HepG2 (cell line): Measurements from ENCODE around the gene SH2D7. TPM values are rescaled to one million over a fixed set of nuclear protein-coding genes. Genes with fewer than 3 reads are reported as not detected.

Experiments used
- ATAC-seq: fragments of 200-7000 bp; cut with Tn5 transposase; 3 replicates; pipeline ENCODE4 v1.9.1; 2020; ENCODE audit warnings: mild to moderate bottlenecking, moderate library complexity
- BruUV-seq: library from RNA; stranded (reverse); fragments of 400-500 nt; replicated peaks from 2 replicates; lab custom pipeline; 2021; lab: Mats Ljungman, UMichigan
- CTCF ChIA-PET: fragments of 300-600 bp; formaldehyde crosslinking; extraction: SDS; loops from one replicate; lab custom pipeline; 2021; ENCODE audit warnings: low total read pairs, inconsistent platforms, low intra/inter-chr PET ratio; lab: Yijun Ruan, JAX
- POLR2A ChIA-PET: fragments of 350-600 bp; sonication (Branson Sonifier 250); formaldehyde crosslinking; loops from one replicate; lab custom pipeline; 2020; ENCODE audit warnings: antibody characterized with exemption, inconsistent platforms; lab: Yijun Ruan, JAX
- DNase-seq: peaks from one replicate; pipeline ENCODE4 v3.0.0-alpha.2; 2015; ENCODE audit warnings: low spot score
- FAIRE-seq: peaks from 3 replicates; lab custom pipeline; 2011; peaks lifted over from hg19 to GRCh38; lab: Jason Lieb, UNC
- H2AFZ ChIP-seq: one replicate; pipeline ENCODE4 v1.6.1; 2011; ENCODE audit warnings: low read length, inconsistent platforms
- H3K27ac ChIP-seq: fragments of 300-600 bp; 3 replicates; pipeline ENCODE4 v1.8.0; 2011; ENCODE audit warnings: mixed run types, mild to moderate bottlenecking, mixed read lengths, low read length, inconsistent platforms; ENCODE audit not compliant: insufficient read depth; ENCODE audit errors: extremely low read length
- H3K27me3 ChIP-seq, 2 experiments: fragments of 200-600 bp in 1 of 2; 2 replicates in 1 of 2; 3 replicates in 1 of 2; pipeline versions ENCODE4 v1.6.0 to v1.8.0; 2011; ENCODE audit warnings: low read length in 2 of 2, mild to moderate bottlenecking in 2 of 2, moderate library complexity in 2 of 2, inconsistent platforms in 1 of 2; ENCODE audit not compliant: insufficient read depth in 2 of 2, control insufficient read depth in 1 of 2
- H3K36me3 ChIP-seq, 2 experiments: fragments of 200-600 bp in 1 of 2; replicated peaks in 1 of 2; 2 replicates in 1 of 2; 3 replicates in 1 of 2; pipeline versions ENCODE4 v1.5.1 to v1.8.0; 2011; ENCODE audit warnings: low read length in 2 of 2, inconsistent platforms in 1 of 2; ENCODE audit not compliant: insufficient read depth in 2 of 2, control insufficient read depth in 1 of 2
- H3K4me1 ChIP-seq: 2 replicates; pipeline ENCODE4 v1.5.1; 2012; ENCODE audit warnings: low read length, inconsistent platforms; ENCODE audit not compliant: insufficient read depth
- H3K4me2 ChIP-seq: 2 replicates; pipeline ENCODE4 v1.6.0; 2011; ENCODE audit warnings: low read depth, low read length, inconsistent platforms
- H3K4me3 ChIP-seq, 3 experiments: fragments of 200-600 bp in 1 of 3; sonication (generic), shearing (Covaris generic) in 1 of 3; replicated peaks in 1 of 3; 2 replicates each; pipeline ENCODE4 v1.5.1; 2011 to 2016; ENCODE audit warnings: low read length in 3 of 3, inconsistent platforms in 2 of 3, low read depth in 2 of 3, mild to moderate bottlenecking in 2 of 3, control low read depth in 1 of 3, mixed read lengths in 1 of 3; ENCODE audit not compliant: insufficient read depth in 1 of 3
- H3K79me2 ChIP-seq: one replicate; pipeline ENCODE4 v1.6.1; 2011; ENCODE audit warnings: low read length, inconsistent platforms; ENCODE audit not compliant: insufficient read depth
- H3K9ac ChIP-seq: 2 replicates; pipeline ENCODE4 v1.6.0; 2011; ENCODE audit warnings: mild to moderate bottlenecking, low read depth, low read length, inconsistent platforms; ENCODE audit not compliant: insufficient read depth
- H3K9me3 ChIP-seq: 2 replicates; pipeline ENCODE4 v1.5.1; 2012; ENCODE audit warnings: mild to moderate bottlenecking, low read length
- H4K20me1 ChIP-seq: 2 replicates; pipeline ENCODE4 v1.6.0; 2011; ENCODE audit warnings: inconsistent platforms, mild to moderate bottlenecking, low read length, moderate library complexity; ENCODE audit not compliant: insufficient read depth
- BRCA1 ChIP-seq: sonication (generic); formaldehyde crosslinking; IDR thresholded peaks from 2 replicates; pipeline ENCODE4 v1.4.0; 2020; ENCODE audit warnings: missing genetic modification reagents
- CBX1 ChIP-seq: IDR thresholded peaks from one replicate; pipeline ENCODE4 v1.6.1; 2016; ENCODE audit warnings: antibody characterized with exemption, low read depth
- GABPA ChIP-seq, 2 experiments: IDR thresholded peaks; 2 replicates each; pipeline ENCODE4 v1.6.1; 2011 to 2016; ENCODE audit warnings: low read depth in 2 of 2, low read length in 1 of 2, missing biosample characterization in 1 of 2, missing genetic modification characterization in 1 of 2
- NKX3-1 ChIP-seq: sonication (generic); formaldehyde crosslinking; IDR thresholded peaks from 2 replicates; pipeline ENCODE4 v1.5.0; 2020; ENCODE audit warnings: missing genetic modification reagents
- RBAK ChIP-seq: sonication (generic); formaldehyde crosslinking; IDR thresholded peaks from 2 replicates; pipeline ENCODE4 v1.5.1; 2020; ENCODE audit warnings: mild to moderate bottlenecking, missing genetic modification reagents
- SCMH1 ChIP-seq: sonication (generic); formaldehyde crosslinking; IDR thresholded peaks from 2 replicates; pipeline ENCODE4 v1.9.0; 2021; ENCODE audit warnings: missing genetic modification reagents, mild to moderate bottlenecking, borderline replicate concordance
- SMC3 ChIP-seq: IDR thresholded peaks from 2 replicates; pipeline ENCODE4 v1.6.1; 2011; ENCODE audit warnings: low read length, improper control_type of control experiment
- SP2 ChIP-seq: sonication (generic); formaldehyde crosslinking; IDR thresholded peaks from 2 replicates; pipeline ENCODE4 v1.5.1; 2020; ENCODE audit warnings: mild to moderate bottlenecking, missing genetic modification reagents
- ZMAT3 ChIP-seq: sonication (generic); formaldehyde crosslinking; conservative IDR thresholded peaks from 2 replicates; pipeline ENCODE4 v1.7.0; 2021; ENCODE audit warnings: missing genetic modification reagents
- ZNF335 ChIP-seq: sonication (generic); formaldehyde crosslinking; IDR thresholded peaks from 2 replicates; pipeline ENCODE4 v1.4.0; 2020; ENCODE audit warnings: missing genetic modification reagents
- ZNF430 ChIP-seq: sonication (generic); formaldehyde crosslinking; IDR thresholded peaks from 2 replicates; pipeline ENCODE4 v1.9.0; 2021; ENCODE audit warnings: mild to moderate bottlenecking, missing genetic modification reagents
- ZNF530 ChIP-seq: sonication (generic); formaldehyde crosslinking; IDR thresholded peaks from 2 replicates; pipeline ENCODE4 v1.5.0; 2020; ENCODE audit warnings: low read depth, mild to moderate bottlenecking, missing genetic modification reagents
- WGBS: methylation state at CpG from one replicate; pipeline ENCODE4 v1.1.6; 2017; ENCODE audit warnings: low lambda C conversion rate; 5-methylcytosine and 5-hydroxymethylcytosine counted together
- in situ Hi-C: cut with HindIII; loops from 2 replicates; pipeline ENCODE4 v1.10.0; 2017; ENCODE audit warnings: low pct_unique_long_range_greater_than_20kb; ENCODE audit not compliant: extremely low pct_ligation_motif_present
- intact Hi-C: fragments of 100-400 bp; cut with micrococcal nuclease; formaldehyde crosslinking; loops from one replicate; pipeline ENCODE4 v1.10.0; 2022; ENCODE audit not compliant: unreplicated experiment
- polyA plus RNA-seq, 8 experiments: library from polyadenylated mRNA; depleted of rRNA in 3 of 8; stranded (reverse) in 7 of 8; unstranded in 1 of 8; fragments of >200 nt; fragmentation: Illumina TruSeq in 4 of 8; extraction: Trizol in 4 of 8; gene quantifications; 2 replicates each; pipeline versions ENCODE4 v1.2.1 to v1.2.3, GENCODE V29; 2011 to 2016; ENCODE audit warnings: low read depth in 4 of 8, missing spikeins in 1 of 8, mixed read lengths in 1 of 8; ENCODE audit not compliant: insufficient read depth in 1 of 8
- total RNA-seq, 5 experiments: library from RNA; depleted of rRNA; stranded (reverse); fragments of >200 nt; fragmentation: Illumina TruSeq; extraction: Trizol; gene quantifications; 2 replicates each; pipeline ENCODE4 v1.2.3, GENCODE V29; 2016; ENCODE audit warnings: low read depth in 1 of 5
- TF ChIP-seq, protein P1 (sequence below): IDR thresholded peaks from 2 replicates; pipeline ENCODE4 v1.6.1; 2016
- TF ChIP-seq, protein P2 (sequence below): sonication (generic); formaldehyde crosslinking; IDR thresholded peaks from 2 replicates; pipeline ENCODE4 v1.4.0; 2020; ENCODE audit warnings: low read depth, missing genetic modification reagents
- TF ChIP-seq, protein P3 (sequence below): sonication (generic); formaldehyde crosslinking; IDR thresholded peaks from 2 replicates; pipeline ENCODE4 v1.4.0; 2020; ENCODE audit warnings: missing genetic modification reagents

SH2D7 gene
- total and polyA plus RNA-seq, 2 of the 13 experiments (the other 11 are each of a cell fraction or from before 2014, with no cell fraction given): not detected

DNA sequence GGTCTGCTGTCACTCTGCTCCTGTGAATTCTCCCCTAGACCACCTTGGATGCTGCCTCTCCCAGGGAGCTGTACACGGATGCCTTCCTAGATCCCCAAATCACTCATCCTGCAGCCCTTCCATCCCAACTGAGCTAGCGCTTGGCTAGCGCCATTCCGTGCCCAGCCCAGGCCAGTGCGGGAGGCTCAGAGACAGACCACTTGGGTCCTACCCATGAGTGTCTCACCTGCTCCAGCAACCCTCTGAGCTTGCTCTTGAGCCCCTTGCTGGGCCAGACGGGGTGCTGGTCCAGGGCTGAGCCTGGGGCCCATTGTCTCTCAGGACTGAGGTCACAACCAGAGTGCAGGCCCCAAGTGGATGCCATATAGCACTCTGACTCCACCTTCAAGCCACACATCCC is 17.7 kb downstream of the SH2D7 start:
- H3K36me3 ChIP-seq: no peaks in the 10 kb centered on the region
- TF ChIP-seq, protein P1, sequence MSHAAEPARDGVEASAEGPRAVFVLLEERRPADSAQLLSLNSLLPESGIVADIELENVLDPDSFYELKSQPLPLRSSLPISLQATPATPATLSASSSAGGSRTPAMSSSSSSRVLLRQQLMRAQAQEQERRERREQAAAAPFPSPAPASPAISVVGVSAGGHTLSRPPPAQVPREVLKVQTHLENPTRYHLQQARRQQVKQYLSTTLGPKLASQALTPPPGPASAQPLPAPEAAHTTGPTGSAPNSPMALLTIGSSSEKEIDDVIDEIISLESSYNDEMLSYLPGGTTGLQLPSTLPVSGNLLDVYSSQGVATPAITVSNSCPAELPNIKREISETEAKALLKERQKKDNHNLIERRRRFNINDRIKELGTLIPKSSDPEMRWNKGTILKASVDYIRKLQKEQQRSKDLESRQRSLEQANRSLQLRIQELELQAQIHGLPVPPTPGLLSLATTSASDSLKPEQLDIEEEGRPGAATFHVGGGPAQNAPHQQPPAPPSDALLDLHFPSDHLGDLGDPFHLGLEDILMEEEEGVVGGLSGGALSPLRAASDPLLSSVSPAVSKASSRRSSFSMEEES (CRISPR knock-in tag): no peak
- TF ChIP-seq SCMH1 (CRISPR knock-in tag): no peak
- TF ChIP-seq CBX1: no peak
- TF ChIP-seq, protein P2, sequence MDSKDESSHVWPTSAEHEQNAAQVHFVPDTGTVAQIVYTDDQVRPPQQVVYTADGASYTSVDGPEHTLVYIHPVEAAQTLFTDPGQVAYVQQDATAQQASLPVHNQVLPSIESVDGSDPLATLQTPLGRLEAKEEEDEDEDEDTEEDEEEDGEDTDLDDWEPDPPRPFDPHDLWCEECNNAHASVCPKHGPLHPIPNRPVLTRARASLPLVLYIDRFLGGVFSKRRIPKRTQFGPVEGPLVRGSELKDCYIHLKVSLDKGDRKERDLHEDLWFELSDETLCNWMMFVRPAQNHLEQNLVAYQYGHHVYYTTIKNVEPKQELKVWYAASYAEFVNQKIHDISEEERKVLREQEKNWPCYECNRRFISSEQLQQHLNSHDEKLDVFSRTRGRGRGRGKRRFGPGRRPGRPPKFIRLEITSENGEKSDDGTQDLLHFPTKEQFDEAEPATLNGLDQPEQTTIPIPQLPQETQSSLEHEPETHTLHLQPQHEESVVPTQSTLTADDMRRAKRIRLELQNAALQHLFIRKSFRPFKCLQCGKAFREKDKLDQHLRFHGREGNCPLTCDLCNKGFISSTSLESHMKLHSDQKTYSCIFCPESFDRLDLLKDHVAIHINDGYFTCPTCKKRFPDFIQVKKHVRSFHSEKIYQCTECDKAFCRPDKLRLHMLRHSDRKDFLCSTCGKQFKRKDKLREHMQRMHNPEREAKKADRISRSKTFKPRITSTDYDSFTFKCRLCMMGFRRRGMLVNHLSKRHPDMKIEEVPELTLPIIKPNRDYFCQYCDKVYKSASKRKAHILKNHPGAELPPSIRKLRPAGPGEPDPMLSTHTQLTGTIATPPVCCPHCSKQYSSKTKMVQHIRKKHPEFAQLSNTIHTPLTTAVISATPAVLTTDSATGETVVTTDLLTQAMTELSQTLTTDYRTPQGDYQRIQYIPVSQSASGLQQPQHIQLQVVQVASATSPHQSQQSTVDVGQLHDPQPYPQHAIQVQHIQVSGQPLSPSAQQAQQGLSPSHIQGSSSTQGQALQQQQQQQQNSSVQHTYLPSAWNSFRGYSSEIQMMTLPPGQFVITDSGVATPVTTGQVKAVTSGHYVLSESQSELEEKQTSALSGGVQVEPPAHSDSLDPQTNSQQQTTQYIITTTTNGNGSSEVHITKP (CRISPR knock-in tag): no peak
- TF ChIP-seq NKX3-1 (CRISPR knock-in tag): no peak
- no peak for TF ChIP-seq ZMAT3 (CRISPR knock-in tag)
- no peak for TF ChIP-seq GABPA (IDR thresholded peaks at IDR 0.05; ENCODE audit: low read depth, low read length)
- TF ChIP-seq GABPA (CRISPR knock-in tag; IDR thresholded peaks at IDR 0.05; ENCODE audit: low read depth): no peak
- no peak for TF ChIP-seq ZNF530 (CRISPR knock-in tag)
- TF ChIP-seq RBAK: no peak
- TF ChIP-seq SP2 (CRISPR knock-in tag): no peak
- TF ChIP-seq ZNF335 (CRISPR knock-in tag): no peak
- TF ChIP-seq BRCA1: no peak
- no peak for TF ChIP-seq ZNF430 (CRISPR knock-in tag)
- no peak for TF ChIP-seq SMC3
- TF ChIP-seq, protein P3, sequence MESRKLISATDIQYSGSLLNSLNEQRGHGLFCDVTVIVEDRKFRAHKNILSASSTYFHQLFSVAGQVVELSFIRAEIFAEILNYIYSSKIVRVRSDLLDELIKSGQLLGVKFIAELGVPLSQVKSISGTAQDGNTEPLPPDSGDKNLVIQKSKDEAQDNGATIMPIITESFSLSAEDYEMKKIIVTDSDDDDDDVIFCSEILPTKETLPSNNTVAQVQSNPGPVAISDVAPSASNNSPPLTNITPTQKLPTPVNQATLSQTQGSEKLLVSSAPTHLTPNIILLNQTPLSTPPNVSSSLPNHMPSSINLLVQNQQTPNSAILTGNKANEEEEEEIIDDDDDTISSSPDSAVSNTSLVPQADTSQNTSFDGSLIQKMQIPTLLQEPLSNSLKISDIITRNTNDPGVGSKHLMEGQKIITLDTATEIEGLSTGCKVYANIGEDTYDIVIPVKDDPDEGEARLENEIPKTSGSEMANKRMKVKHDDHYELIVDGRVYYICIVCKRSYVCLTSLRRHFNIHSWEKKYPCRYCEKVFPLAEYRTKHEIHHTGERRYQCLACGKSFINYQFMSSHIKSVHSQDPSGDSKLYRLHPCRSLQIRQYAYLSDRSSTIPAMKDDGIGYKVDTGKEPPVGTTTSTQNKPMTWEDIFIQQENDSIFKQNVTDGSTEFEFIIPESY (CRISPR knock-in tag): no peak
- TF ChIP-seq, all 625 proteins: peak for 0
- WGBS: 72% methylated on average over 5 of the region's 6 CpGs
- no peak overlapping the region for H3K27ac ChIP-seq
- no peak overlapping the region for H3K9ac ChIP-seq
- CTCF ChIA-PET: interaction anchor here (2.4 kb wide), 1 partner anchor 110 kb away, joined by 29 read pairs; no protein-coding TSS in a partner anchor
- H3K4me1 ChIP-seq: peaks cover 15% of the 10 kb centered on the region
- H3K9me3 ChIP-seq: no peaks in the 10 kb centered on the region
- in situ Hi-C loops: loop anchor here (5.0 kb wide), 2 partner anchors 87 to 132 kb away; no protein-coding TSS in a partner anchor
- H2AFZ ChIP-seq: no peak overlapping the region
- no peaks in the 10 kb centered on the region for H4K20me1 ChIP-seq
- DNase-seq: no peak
- ATAC-seq: no peak
- BruUV-seq: no TSS peak
- intact Hi-C loops: no loop called here
- no peak overlapping the region for H3K4me2 ChIP-seq
- no peak overlapping the region for H3K4me3 ChIP-seq
- FAIRE-seq: no peak
- H3K79me2 ChIP-seq: no peaks in the 10 kb centered on the region
- POLR2A ChIA-PET: no interaction called here
- H3K27me3 ChIP-seq: no peaks in the 10 kb centered on the region
